ENCODE results near the gene TTC5.
"Not testable (repeated sequence)": the region's sequence is repeated elsewhere in the genome, so short reads cannot be mapped to it uniquely, and the experiment has no call there.

TTC5 gene

GRCh38 chr14:20305265-20306078 lies at the start of gene TTC5:
Gene TTC5, minus strand, starts transcription at chr14:20305951. Its CDS starts 14 bp downstream, at chr14:20305937.
- peak; percentile 90 for DNase-seq

DNA sequence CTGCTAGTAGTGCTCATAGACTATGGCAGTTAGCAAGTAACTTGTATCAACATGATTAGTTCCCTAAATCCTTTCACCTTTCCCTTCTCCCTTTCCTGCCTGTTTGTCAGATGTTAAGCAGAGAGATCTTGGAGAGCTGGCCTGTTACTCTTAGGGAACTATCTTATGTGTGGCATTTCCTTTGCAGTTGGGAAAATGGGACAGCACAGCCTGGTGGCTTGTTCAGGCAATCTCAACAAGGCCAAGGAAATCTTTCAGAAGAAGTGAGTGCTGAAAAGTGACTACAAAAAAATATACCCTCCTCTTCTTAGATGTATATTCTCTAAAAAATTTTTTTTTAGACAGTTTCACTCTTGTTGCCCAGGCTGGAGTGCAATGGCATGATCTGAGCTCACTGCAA lies 45.1 kb upstream of the TTC5 start:
- DNase-seq = no peak

- DNase-seq = no peak
These were observed 44.5 kb upstream of the TTC5 start for GRCh38 chr14:20350282-20350681.

GRCh38 chr14:20347747-20348146 lies 42.0 kb upstream of the TTC5 start:
- no peak for DNase-seq

DNA sequence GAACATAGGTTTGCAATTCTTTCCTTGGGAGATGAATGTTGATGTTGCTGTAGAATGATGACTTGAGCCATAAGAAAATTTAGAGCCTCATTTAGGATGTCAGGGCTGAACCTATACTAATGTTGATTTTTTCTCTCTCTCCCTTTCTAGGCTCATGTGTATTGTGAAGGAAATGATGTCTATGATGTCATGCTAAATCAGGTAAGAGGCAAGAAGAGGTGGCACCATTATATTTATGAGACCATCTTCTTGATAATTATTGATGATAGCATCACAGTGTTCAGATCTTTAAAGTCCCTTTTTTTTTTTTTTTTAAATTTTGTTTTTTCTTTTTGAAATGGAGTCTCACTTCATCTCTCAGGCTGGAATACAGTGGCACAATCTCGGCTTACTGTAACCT lies 41.0 kb upstream of the TTC5 start:
- DNase-seq = no peak

GRCh38 chr14:20345366-20345765 lies 39.6 kb upstream of the TTC5 start:
- DNase-seq = no peak

DNA sequence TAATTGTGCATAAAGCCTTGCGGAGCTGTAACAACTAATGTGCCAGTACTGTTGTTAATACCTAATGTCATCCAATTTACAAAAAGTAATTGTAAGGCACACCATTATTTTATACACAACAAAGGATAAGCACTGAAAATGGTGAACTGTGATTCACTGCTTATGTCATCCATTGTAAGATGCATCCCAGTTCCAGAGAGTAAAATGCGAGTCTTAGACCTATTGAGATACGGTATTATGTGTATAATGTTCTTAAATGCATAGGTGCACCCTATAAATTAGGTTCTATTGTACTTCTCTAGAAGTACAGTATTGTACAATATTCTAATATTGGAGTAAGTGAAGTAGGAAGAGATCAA lies 38.1 kb upstream of the TTC5 start:
- no peak for DNase-seq

GRCh38 chr14:20343092-20343861 lies 37.5 kb upstream of the TTC5 start, which contains the start of gene PARP2:
Gene PARP2, plus strand, starts transcription at chr14:20343635. Its CDS starts 7 bp downstream, at chr14:20343642.
- DNase-seq = peak; percentile 98

DNA sequence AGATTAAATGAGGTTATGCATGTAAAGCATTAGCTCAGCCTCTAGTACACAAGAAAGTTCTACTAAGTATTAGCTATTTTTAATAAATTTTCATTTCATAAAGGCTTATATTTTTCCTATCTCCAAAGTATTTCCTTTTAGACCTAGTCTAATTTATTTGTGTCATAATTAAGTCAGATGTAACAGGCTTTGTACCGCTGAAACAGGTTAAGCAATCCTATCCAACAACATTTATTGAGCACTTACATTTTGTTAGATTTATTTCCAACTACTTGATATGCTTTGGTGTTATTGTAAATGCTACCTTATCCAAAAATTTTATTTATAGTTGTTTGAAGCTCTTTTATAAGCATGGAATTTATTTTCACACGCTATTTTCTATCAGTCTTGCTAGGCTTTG lies 35.9 kb upstream of the TTC5 start:
- DNase-seq = no peak

DNA sequence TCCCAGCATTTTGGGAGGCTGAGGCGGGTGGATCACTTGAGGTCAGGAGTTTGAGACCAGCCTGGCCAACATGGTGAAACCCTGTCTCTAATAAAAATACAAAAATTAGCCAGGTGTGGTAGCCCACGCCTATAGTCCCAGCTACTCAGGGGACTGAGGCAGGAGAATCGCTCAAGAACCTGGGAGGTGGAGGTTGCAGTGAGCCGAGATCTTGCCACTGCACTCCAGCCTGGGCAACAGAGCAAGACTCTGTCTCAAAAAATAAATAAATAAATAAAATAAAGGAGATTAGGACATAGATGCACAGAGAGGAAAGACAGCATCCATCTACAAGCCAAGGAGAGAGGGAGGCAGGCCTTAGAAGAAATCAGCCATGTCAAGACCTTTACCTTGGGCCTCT lies 35.3 kb upstream of the TTC5 start:
- not testable (repeated sequence) for DNase-seq

- DNase-seq = no peak
These were observed 28.3 kb upstream of the TTC5 start for GRCh38 chr14:20334017-20334416.

DNA sequence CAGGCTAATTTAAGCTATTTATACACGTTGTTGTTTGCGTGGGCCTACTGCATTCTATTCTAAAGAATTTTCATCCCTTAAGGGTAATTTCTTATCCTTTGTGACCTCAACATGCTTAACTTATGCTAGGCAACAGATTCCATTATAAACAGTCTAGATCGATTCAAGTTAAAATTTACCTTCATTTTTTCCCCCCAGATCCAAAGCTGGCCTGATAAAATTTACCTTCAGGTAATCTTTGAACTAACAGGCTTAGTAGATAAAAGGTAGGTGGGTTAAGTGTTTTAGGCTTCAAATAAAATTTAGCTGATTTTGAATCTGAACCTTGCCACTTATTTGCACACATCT lies 27.7 kb upstream of the TTC5 start:
- DNase-seq = no peak

DNA sequence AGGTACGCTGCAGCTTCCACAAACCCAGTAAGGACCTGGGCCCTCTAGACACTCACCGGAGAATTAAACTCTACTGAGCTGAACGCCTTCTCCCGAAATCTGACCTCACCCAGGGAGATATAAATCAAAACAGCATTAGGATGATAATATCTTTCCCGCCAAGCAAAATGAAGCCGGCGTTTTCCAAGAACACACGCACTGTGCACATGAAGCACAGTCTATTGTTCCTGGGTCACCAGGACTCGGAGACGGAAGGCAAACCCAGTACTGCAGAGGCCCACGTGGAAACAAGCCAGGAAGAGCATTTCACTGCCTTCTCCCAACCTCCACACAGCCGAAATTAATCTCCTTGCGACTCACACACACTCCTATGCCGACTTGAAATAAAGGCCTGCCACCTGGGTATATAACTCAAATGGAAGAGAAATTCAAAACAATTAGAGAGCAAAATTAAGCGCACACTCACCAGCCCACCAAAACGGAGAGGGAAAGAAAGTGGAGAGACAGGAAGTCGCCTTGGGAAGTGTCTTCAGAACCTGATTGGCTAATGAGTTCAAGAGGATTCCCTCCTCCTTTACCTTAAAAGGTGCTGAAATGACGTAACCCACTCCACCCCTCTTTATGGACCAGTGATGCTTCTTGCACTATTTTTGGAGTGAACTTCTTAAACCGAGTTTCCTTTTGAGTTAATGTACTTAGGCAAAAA lies 27.2 kb upstream of the TTC5 start, which contains the start of gene CCNB1IP1:
Gene CCNB1IP1, minus strand, starts transcription at position 492 of the 706 bp plus-strand sequence. CDS start 16,756 bp downstream, outside the sequence.
- DNase-seq = peak; percentile 57

GRCh38 chr14:20332431-20332787 lies 26.7 kb upstream of the TTC5 start:
- no peak for DNase-seq

DNA sequence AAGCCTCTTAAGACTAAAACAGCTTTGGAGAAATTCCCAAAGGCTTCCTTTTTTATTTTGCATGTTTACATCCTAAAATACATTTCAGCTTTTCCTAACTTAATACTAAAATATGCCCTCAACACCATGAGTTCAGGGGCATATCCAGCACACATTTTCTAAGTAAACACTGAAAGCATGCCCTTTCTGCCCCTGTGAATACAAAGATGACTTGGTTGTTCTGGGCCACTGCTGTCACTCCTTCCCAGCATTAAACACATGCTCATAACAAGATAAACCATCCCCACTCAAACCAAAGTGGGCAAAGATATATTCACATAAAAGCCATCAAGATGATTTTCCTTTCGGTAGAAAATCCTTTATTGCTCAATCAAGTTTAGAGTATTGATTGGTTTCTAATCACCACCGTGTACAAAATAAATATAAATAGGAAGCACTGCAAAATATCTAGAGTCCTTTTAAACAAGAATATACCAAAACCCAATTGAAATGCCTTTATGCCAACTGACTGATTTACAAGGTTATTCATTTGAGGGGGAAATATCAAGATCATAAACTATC lies 25.4 kb upstream of the TTC5 start:
- no peak for DNase-seq

- DNase-seq = no peak
These were observed 23.6 kb upstream of the TTC5 start for GRCh38 chr14:20329355-20329754.

GRCh38 chr14:20328705-20329104 lies 23.0 kb upstream of the TTC5 start:
- no peak for DNase-seq

DNA sequence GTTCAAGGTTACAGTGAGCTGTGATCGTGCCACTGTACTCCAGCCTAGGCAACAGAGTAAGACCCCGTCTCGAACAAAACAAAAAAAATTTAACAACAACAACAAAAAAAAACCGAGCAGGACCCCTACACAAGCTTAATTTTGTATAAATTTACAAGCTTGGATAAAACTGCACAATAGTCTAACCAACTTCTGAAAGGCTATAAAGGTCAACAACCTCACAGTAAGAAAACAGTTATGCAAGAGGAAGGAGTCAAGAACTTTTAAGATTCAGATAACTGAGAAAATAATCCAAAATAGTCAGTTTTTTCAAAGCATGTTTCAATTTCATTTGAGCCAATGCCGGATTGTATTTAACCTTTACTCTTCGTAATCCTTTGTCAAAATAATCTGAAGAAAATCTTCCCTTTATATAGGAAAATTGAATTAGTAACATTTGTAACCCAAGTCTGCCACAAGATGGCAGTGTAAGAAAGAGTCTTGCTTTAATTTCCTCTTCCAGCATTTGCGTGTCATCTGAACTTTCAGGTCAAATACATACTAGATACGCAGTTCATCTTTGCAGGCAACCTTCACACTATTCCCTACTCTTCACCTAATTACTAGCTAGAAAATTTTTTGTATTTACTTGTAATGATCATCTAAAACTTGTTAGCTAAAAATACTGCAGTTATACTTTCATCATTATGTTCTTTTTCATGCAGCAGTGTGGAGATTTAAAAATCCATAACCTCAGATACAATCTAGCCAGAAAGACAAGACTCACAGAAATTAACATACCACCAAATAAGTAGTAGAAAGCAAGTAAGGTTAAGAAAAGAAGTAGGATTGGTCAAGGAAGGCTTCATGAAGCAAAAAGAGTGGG lies 21.5 kb upstream of the TTC5 start:
- no peak for DNase-seq

DNA sequence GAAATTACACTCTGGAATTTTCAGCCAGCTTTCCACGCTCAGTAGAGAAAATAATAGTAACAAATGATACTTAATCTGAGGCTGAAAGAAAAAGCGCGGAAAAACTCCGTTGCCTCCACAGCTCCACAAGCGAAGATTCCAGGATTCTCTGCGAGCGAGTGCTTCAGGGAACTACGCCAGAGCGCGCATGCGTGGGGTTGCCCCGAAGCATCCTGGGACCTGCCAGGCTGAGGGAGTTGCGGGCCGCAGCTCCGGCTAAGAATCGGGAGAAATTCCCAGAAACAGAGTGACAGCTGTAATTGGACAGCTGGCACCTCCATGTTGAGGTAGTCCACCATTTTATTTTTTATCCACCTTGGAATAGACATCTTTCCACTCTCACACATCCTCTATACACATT lies 12.0 kb upstream of the TTC5 start:
- DNase-seq = no peak

DNA sequence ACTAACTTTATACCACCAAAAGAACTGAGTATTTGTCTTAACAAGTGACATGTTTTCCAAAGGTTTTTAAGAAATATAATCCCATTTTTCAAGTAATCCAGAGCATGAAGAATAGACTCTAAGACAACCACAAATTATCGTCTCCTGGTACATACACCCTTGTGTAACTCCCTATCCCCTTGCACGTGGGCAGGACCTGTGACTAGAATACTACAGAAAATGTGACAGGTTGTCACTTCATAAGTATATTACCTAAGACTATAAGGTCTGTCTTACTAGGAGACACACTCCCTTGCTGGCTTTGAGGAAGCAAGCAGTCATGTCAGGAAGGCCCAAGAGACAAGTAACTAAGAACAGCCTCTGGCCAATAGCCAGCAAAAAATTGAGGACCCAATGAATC lies 8.3 kb upstream of the TTC5 start:
- no peak for DNase-seq

GRCh38 chr14:20306079-20306423 lies 300 bp upstream of the TTC5 start:
- no peak for DNase-seq

- DNase-seq = no peak
These were observed 3.6 kb downstream of the TTC5 start for GRCh38 chr14:20302042-20302755.

Measured in stimulated activated CD4-positive, alpha-beta T cell treated with anti-CD3 and anti-CD28 coated beads, Interleukin-15, amount 100 ng/mL, for 24 hours (primary cell).